Measurements from ENCODE around the gene CIDEA.

- TF ChIP-seq CTCF (IDR thresholded peaks at IDR 0.05), result no peak
- no peak for TF ChIP-seq POLR2A (IDR thresholded peaks at IDR 0.05)
Measured at GRCh38 chr18:12318857-12319256, 64.7 kb downstream of the CIDEA start.

All from upper lobe of left lung (tissue), 4 donors.